ENCODE data around the gene FAM47E.

The FAM47E gene

DNA sequence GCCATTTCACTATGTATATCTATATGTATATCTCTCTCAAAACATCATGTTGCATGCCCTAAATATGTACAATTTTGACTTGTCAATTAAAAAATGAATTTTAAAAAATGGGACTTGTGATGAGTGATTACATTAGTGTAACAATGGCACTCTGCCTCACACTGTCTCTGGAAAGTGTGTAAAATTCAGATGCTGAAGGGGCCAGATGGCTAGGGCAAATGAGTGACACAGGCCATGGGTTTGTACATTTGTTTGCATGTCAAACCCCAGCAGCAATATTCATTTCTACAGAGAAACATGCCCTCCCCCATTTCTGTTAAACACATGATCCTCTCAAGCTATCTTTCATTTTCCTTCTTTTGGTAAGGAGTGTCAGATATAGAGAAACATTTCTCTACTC, 46.0 kb upstream of the FAM47E start:
- Histone ChIP-seq H3K36me3 (ENCODE audit: control insufficient read depth, low read length) (no peaks in the 10 kb centered on the region), H3K27ac (ENCODE audit: low read depth, low read length) (no peak overlapping the region), H3K4me3 (ENCODE audit: low read length) (no peak overlapping the region), H3K9me2 (replicated peaks; ENCODE audit: control insufficient read depth, low read length) (no peaks in the 10 kb centered on the region), H3K4me1 (ENCODE audit: control insufficient read depth, low read length) (no peaks in the 10 kb centered on the region), H3F3A (ENCODE audit: control insufficient read depth, insufficient read depth) (no peaks in the 10 kb centered on the region), H3K9me3 (ENCODE audit: control insufficient read depth, insufficient read depth, low read length) (no peaks in the 10 kb centered on the region), H3K79me2 (ENCODE audit: control insufficient read depth, low read length) (no peaks in the 10 kb centered on the region), H4K20me1 (ENCODE audit: control insufficient read depth, insufficient read depth, low read depth, low read length) (no peaks in the 10 kb centered on the region), H3K4me2 (ENCODE audit: low read length) (no peak overlapping the region), H3K27me3 (ENCODE audit: control insufficient read depth, low read length) (peaks cover 4% of the 10 kb centered on the region; the same call in 1 of the 2 replicates)
- TF ChIP-seq, protein P1, sequence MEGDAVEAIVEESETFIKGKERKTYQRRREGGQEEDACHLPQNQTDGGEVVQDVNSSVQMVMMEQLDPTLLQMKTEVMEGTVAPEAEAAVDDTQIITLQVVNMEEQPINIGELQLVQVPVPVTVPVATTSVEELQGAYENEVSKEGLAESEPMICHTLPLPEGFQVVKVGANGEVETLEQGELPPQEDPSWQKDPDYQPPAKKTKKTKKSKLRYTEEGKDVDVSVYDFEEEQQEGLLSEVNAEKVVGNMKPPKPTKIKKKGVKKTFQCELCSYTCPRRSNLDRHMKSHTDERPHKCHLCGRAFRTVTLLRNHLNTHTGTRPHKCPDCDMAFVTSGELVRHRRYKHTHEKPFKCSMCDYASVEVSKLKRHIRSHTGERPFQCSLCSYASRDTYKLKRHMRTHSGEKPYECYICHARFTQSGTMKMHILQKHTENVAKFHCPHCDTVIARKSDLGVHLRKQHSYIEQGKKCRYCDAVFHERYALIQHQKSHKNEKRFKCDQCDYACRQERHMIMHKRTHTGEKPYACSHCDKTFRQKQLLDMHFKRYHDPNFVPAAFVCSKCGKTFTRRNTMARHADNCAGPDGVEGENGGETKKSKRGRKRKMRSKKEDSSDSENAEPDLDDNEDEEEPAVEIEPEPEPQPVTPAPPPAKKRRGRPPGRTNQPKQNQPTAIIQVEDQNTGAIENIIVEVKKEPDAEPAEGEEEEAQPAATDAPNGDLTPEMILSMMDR (IDR thresholded peaks at IDR 0.05; ENCODE audit: low read depth, low read length, poor library complexity, severe bottlenecking): no peak
- TF ChIP-seq EZH2phosphoT487 (IDR thresholded peaks at IDR 0.05; ENCODE audit: borderline replicate concordance, low read length): no peak

DNA sequence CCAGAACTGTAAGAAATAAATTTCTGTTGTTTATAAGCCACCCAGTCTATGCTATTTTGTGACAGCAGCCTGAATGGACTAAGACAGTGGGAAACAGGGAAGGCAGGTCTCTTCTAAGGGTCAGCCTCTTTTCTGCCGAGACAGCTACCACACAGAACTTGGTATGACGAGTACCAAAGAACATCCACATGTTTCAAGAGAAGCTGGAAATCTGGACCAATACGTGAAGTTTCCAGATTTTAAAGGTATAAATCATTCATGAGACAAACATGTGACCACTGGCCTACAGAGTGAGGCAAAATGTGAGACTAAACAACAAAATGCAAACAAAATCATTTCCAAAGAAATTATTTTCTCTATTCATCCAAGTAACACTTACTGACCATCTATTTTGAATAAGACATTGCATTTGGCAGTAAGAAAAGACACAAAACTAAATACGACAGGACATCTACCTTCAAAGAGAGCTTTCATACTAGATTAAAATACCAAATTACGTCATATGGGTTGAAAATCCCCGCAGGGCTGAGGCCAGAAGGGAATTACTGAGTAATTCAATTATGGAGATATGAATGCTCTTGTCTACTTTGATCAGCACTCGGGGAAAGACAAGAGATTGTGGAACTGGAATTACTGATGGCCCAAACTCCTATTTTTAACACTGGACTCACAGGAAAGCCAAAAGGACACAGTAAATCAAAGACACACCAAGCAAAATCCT, 45.1 kb upstream of the FAM47E start:
- Histone ChIP-seq H4K20me1 (ENCODE audit: control insufficient read depth, insufficient read depth, low read depth, low read length) (no peaks in the 10 kb centered on the region), H3K27me3 (ENCODE audit: control insufficient read depth, low read length) (peaks cover 4% of the 10 kb centered on the region; the same call in 1 of the 2 replicates), H3K4me1 (ENCODE audit: control insufficient read depth, low read length) (no peaks in the 10 kb centered on the region), H3K4me3 (ENCODE audit: low read length) (no peak overlapping the region), H3K36me3 (ENCODE audit: control insufficient read depth, low read length) (no peaks in the 10 kb centered on the region), H3K27ac (ENCODE audit: low read depth, low read length) (no peak overlapping the region), H3K79me2 (ENCODE audit: control insufficient read depth, low read length) (no peaks in the 10 kb centered on the region), H3K9me2 (replicated peaks; ENCODE audit: control insufficient read depth, low read length) (no peaks in the 10 kb centered on the region), H3K4me2 (ENCODE audit: low read length) (no peak overlapping the region), H3K9me3 (ENCODE audit: control insufficient read depth, insufficient read depth, low read length) (no peaks in the 10 kb centered on the region), H3F3A (ENCODE audit: control insufficient read depth, insufficient read depth) (no peaks in the 10 kb centered on the region)
- TF ChIP-seq EZH2phosphoT487 (IDR thresholded peaks at IDR 0.05; ENCODE audit: borderline replicate concordance, low read length): no peak
- TF ChIP-seq, protein P1 (IDR thresholded peaks at IDR 0.05; ENCODE audit: low read depth, low read length, poor library complexity, severe bottlenecking): no peak

DNA sequence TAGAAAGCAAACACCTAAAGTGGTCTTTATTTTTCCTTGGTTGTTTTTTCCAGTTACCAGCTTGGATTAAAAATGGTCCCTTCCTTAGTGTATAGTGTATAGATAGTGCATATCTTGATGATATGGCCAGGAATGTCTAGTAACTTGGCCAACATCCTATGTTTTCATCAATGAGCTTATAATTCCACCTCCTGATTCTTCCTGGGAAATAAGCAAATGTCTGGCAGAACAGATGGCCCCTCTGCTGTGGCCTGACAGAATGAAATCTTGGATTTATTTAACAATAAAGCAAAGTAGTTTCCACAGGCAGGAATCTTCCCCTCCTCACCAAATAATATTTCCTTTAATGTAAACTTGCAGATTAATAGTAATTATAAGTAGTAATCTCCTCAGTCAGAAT, 44.0 kb upstream of the FAM47E start:
- H4K20me1 ChIP-seq (ENCODE audit: control insufficient read depth, insufficient read depth, low read depth, low read length): no peaks in the 10 kb centered on the region
- no peaks in the 10 kb centered on the region for H3F3A ChIP-seq (ENCODE audit: control insufficient read depth, insufficient read depth)
- no peak overlapping the region for H3K4me2 ChIP-seq (ENCODE audit: low read length)
- no peak overlapping the region for H3K27ac ChIP-seq (ENCODE audit: low read depth, low read length)
- no peaks in the 10 kb centered on the region for H3K4me1 ChIP-seq (ENCODE audit: control insufficient read depth, low read length)
- no peaks in the 10 kb centered on the region for H3K36me3 ChIP-seq (ENCODE audit: control insufficient read depth, low read length)
- H3K9me3 ChIP-seq (ENCODE audit: control insufficient read depth, insufficient read depth, low read length): no peaks in the 10 kb centered on the region
- H3K4me3 ChIP-seq (ENCODE audit: low read length): no peak overlapping the region
- TF ChIP-seq EZH2phosphoT487 (IDR thresholded peaks at IDR 0.05; ENCODE audit: borderline replicate concordance, low read length): no peak
- TF ChIP-seq, protein P1 (IDR thresholded peaks at IDR 0.05; ENCODE audit: low read depth, low read length, poor library complexity, severe bottlenecking): no peak
- no peaks in the 10 kb centered on the region for H3K79me2 ChIP-seq (ENCODE audit: control insufficient read depth, low read length)
- H3K9me2 ChIP-seq (replicated peaks; ENCODE audit: control insufficient read depth, low read length): no peaks in the 10 kb centered on the region
- H3K27me3 ChIP-seq (ENCODE audit: control insufficient read depth, low read length): peaks cover 10% of the 10 kb centered on the region

Data from DOHH2 (cell line).